ENCODE data around the gene SOX3. TPM values are rescaled to one million over a fixed set of nuclear protein-coding genes. Genes with fewer than 3 reads are reported as not detected.
A peak's percentile ranks its signal among the peaks of the same experiment; 100 is the strongest.

SOX3 gene
- under 1 TPM in 1 of 5 donors, not detected in 4; 0.15 TPM for polyA plus RNA-seq (ENCODE audit: insufficient read depth in 1 of 5, insufficient read length in 5 of 5, low replicate concordance in 1 of 5)
- long read RNA-seq, donor 1, result 0 reads
- long read RNA-seq, donor 2, result 0 reads
- long read RNA-seq, donor 3, result 0 reads
- long read RNA-seq, donor 4, partial matches to known transcripts, result 0 of 1 reads
- long read RNA-seq, donor 4, other reads (novel, unspliced or antisense), result 0 of 1 reads
- long read RNA-seq, donor 5, result 0 reads
- long read RNA-seq, donor 6, result 0 reads
- long read RNA-seq, donor 7, result 0 reads
- long read RNA-seq, donor 8, result 0 reads

GRCh38 chrX:140504371-140505324 is at the start of gene SOX3:
SOX3 (minus strand) TSS chrX:140505069; CDS start chrX:140505060, 9 bp downstream.
- DNase-seq, result no peak

GRCh38 chrX:140548985-140549384 is 44.1 kb upstream of the SOX3 start:
- DNase-seq, result no peak

- no peak for DNase-seq
These were observed 21.3 kb upstream of the SOX3 start for GRCh38 chrX:140526171-140526570.

- DNase-seq, result no peak
These were observed 20.6 kb upstream of the SOX3 start for GRCh38 chrX:140525448-140525847.

- no peak for DNase-seq
These were observed 19.7 kb upstream of the SOX3 start for GRCh38 chrX:140524556-140524955.

- no peak for DNase-seq
These were observed 16.5 kb upstream of the SOX3 start for GRCh38 chrX:140521393-140521792.

GRCh38 chrX:140514554-140514953 is 9.7 kb upstream of the SOX3 start:
- no peak for DNase-seq

GRCh38 chrX:140510895-140511295 is 6.0 kb upstream of the SOX3 start:
- no peak for DNase-seq

- no peak for DNase-seq
These were observed 5.4 kb upstream of the SOX3 start for GRCh38 chrX:140510306-140510676.

GRCh38 chrX:140509468-140510305 is 4.8 kb upstream of the SOX3 start:
- DNase-seq, result no peak

- DNase-seq, result no peak
These were observed 4.1 kb upstream of the SOX3 start for GRCh38 chrX:140508958-140509357.

GRCh38 chrX:140507982-140508305 is 3.1 kb upstream of the SOX3 start:
- DNase-seq, result peak; percentile 38 to 39

GRCh38 chrX:140507223-140507981 is 2.5 kb upstream of the SOX3 start:
- no peak for DNase-seq

- no peak for DNase-seq
These were observed 810 bp upstream of the SOX3 start for GRCh38 chrX:140505421-140506337.

- DNase-seq, result no peak
These were observed 1.0 kb downstream of the SOX3 start for GRCh38 chrX:140503714-140504351.

- DNase-seq, result no peak
These were observed 1.6 kb downstream of the SOX3 start for GRCh38 chrX:140503238-140503601.

GRCh38 chrX:140502491-140503237 is 2.2 kb downstream of the SOX3 start:
- no peak for DNase-seq

GRCh38 chrX:140501940-140502468 is 2.9 kb downstream of the SOX3 start:
- no peak for DNase-seq

GRCh38 chrX:140501321-140501720 is 3.5 kb downstream of the SOX3 start:
- no peak for DNase-seq

Data from right lung (tissue), 10 donors.